Bronchial epithelial cell (primary cell): ENCODE data around the gene EMX2. TPM values are rescaled to one million over a fixed set of nuclear protein-coding genes. Genes with fewer than 3 reads are reported as not detected.

ENCODE experiments used
- DNase-seq: peaks from one replicate; pipeline ENCODE4 v3.0.0-alpha.2; 2010; ENCODE audit warnings: low read depth
- FAIRE-seq: peaks from 2 replicates; lab custom pipeline; 2011; peaks lifted over from hg19 to GRCh38; lab: Jason Lieb, UNC
- H3K27me3 ChIP-seq: 2 replicates; pipeline ENCODE4 v1.5.1; 2011; ENCODE audit warnings: low read length; ENCODE audit not compliant: control insufficient read depth, insufficient read depth
- H3K36me3 ChIP-seq: 2 replicates; pipeline ENCODE4 v1.5.1; 2011; ENCODE audit warnings: low read length; ENCODE audit not compliant: control insufficient read depth, insufficient read depth
- H3K4me3 ChIP-seq: 2 replicates; pipeline ENCODE4 v1.5.1; 2011; ENCODE audit warnings: mild to moderate bottlenecking, low read depth, low read length, control low read depth
- CTCF ChIP-seq: IDR thresholded peaks from 2 replicates; pipeline ENCODE4 v1.5.1; 2011; ENCODE audit warnings: mild to moderate bottlenecking, moderate library complexity, low read length, control low read depth, inconsistent platforms; ENCODE audit not compliant: insufficient read depth, severe bottlenecking
- total RNA-seq: library from RNA; depleted of rRNA; stranded (reverse); fragments of >200 nt; gene quantifications from 2 replicates; pipeline ENCODE4 v1.2.1, GENCODE V29; 2014

Gene EMX2
- total RNA-seq, 1 donor from 2014 or later = not detected

- FAIRE-seq (no peak), DNase-seq (no peak)
- Histone ChIP-seq H3K4me3 (no peak overlapping the region), H3K27me3 (no peaks in the 10 kb centered on the region), H3K36me3 (no peaks in the 10 kb centered on the region)
- TF ChIP-seq CTCF = no peak
Measured at GRCh38 chr10:117587036-117587435, 44.5 kb downstream of the EMX2 start.

GRCh38 chr10:117590101-117590875 lies 47.7 kb downstream of the EMX2 start:
- no peak overlapping the region for H3K4me3 ChIP-seq
- TF ChIP-seq CTCF = no peak
- FAIRE-seq = no peak

GRCh38 chr10:117591043-117591442 lies 48.5 kb downstream of the EMX2 start:
- no peak overlapping the region for H3K4me3 ChIP-seq
- H3K36me3 ChIP-seq = no peaks in the 10 kb centered on the region
- no peak for FAIRE-seq
- no peak for DNase-seq
- no peaks in the 10 kb centered on the region for H3K27me3 ChIP-seq
- TF ChIP-seq CTCF = no peak

More at GRCh38 chr10:117590101-117590875, 47.7 kb downstream of the EMX2 start:
- no peaks in the 10 kb centered on the region for H3K36me3 ChIP-seq
- DNase-seq = no peak
- H3K27me3 ChIP-seq = no peaks in the 10 kb centered on the region

DNA sequence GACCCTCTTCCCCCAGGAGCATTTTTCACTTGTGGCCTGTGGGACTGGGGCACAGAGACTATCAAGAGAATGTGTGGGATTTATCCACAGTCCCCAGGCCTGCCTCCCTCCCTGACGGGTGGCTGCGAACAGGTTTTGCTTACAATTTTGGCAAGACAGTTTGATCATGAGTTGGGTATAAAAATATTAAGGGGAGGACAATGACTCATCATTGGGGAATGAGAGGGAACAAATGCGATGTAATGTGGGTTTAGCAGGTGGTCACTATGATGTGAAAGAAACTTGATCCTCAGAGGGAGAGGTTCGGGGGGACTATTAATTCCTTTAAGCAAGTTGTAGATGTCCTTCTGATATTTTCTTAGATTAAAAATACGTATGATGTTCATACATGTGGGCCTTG lies 52.2 kb downstream of the EMX2 start:
- FAIRE-seq (no peak), DNase-seq (no peak)
- TF ChIP-seq CTCF = no peak
- Histone ChIP-seq H3K4me3 (no peak overlapping the region), H3K36me3 (no peaks in the 10 kb centered on the region), H3K27me3 (no peaks in the 10 kb centered on the region)

DNA sequence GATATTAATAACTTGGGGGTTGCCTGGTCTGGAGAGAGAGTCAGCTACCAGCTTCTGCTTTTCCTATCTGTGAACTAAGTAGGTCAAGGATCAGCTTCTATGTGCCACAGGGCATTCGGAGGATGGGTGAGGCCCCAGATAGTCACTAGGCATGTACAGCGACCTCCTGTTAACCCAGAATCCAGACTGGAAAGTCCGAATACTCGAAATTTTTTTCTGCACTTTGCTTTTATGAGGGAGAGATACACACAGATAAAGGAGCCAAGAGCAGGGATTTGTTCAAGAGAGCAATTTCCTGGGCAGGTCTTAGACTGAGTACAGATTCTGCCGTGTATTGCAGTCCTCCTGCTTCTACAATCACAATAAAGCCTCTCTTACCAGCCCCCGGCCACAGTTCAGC lies 54.2 kb downstream of the EMX2 start:
- no peak overlapping the region for H3K4me3 ChIP-seq
- H3K36me3 ChIP-seq = no peaks in the 10 kb centered on the region
- TF ChIP-seq CTCF = no peak
- DNase-seq (no peak), FAIRE-seq (no peak)
- H3K27me3 ChIP-seq = no peaks in the 10 kb centered on the region

- no peak for FAIRE-seq
- TF ChIP-seq CTCF = no peak
- no peak overlapping the region for H3K4me3 ChIP-seq
- peak; percentile 8 for DNase-seq
- no peaks in the 10 kb centered on the region for H3K27me3 ChIP-seq
- no peaks in the 10 kb centered on the region for H3K36me3 ChIP-seq
Measured at GRCh38 chr10:117597216-117597615, 54.7 kb downstream of the EMX2 start.
